Progenitor cell of endocrine pancreas (in vitro differentiated cells): ENCODE measurements around the gene CDH3. TPM values are rescaled to one million over a fixed set of nuclear protein-coding genes. Genes with fewer than 3 reads are reported as not detected.

Experiments used
- DNase-seq: peaks from one replicate; pipeline ENCODE4 v3.0.0; 2021; ENCODE audit warnings: low spot score; ENCODE audit not compliant: unreplicated experiment
- H3K27ac Mint-ChIP-seq: 2 replicates; pipeline ENCODE4 v1.8.0; 2021; ENCODE audit warnings: mild to moderate bottlenecking, moderate library complexity, mixed read lengths
- H3K27me3 Mint-ChIP-seq: 2 replicates; pipeline ENCODE4 v1.8.0; 2021; ENCODE audit warnings: mixed read lengths
- H3K36me3 Mint-ChIP-seq: 2 replicates; pipeline ENCODE4 v1.8.0; 2022; ENCODE audit warnings: mixed read lengths; ENCODE audit not compliant: insufficient read depth
- H3K4me1 Mint-ChIP-seq: 2 replicates; pipeline ENCODE4 v1.8.0; 2021; ENCODE audit warnings: low read depth, mixed read lengths
- H3K4me3 Mint-ChIP-seq: 2 replicates; pipeline ENCODE4 v1.8.0; 2021; ENCODE audit warnings: low read depth, mild to moderate bottlenecking, moderate library complexity, mixed read lengths
- H3K9me3 Mint-ChIP-seq: 2 replicates; pipeline ENCODE4 v1.8.0; 2021; ENCODE audit warnings: low read depth, mixed read lengths
- total RNA-seq: library from RNA; stranded (reverse); gene quantifications from 2 replicates; pipeline ENCODE4 v1.2.1, GENCODE V29; 2021
- TF ChIP-seq, protein P1 (sequence below): fragments of 200-600 bp; sonication (generic); IDR thresholded peaks from one replicate; pipeline ENCODE4 v1.5.0; 2021; ENCODE audit warnings: antibody characterized with exemption, mild to moderate bottlenecking; ENCODE audit not compliant: unreplicated experiment

The CDH3 gene
- total RNA-seq, 1 donor from 2014 or later, result 107 TPM

DNA sequence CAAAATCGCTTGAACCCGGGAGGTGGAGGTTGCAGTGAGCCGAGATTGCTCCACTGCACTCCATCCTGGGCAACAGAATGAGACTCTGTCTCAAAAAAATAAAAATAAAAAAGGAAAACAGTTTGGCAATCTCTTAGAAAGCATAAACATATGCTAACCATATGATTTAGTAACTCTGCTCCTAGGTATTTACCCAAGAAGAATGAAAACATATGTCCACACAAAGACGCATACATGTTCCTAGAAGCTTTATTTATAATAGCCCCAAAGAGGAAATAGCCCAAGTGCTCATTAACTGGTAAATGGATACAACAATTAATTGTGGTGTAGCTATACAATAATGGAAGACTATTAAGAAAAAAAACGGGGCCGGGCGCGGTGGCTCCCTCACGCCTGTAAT, 73.5 kb downstream of the CDH3 start:
- no peak overlapping the region for H3K27ac Mint-ChIP-seq
- H3K4me3 Mint-ChIP-seq, result no peak overlapping the region
- H3K36me3 Mint-ChIP-seq, result no peaks in the 10 kb centered on the region
- H3K27me3 Mint-ChIP-seq, result no peaks in the 10 kb centered on the region
- no peaks in the 10 kb centered on the region for H3K4me1 Mint-ChIP-seq
- no peaks in the 10 kb centered on the region for H3K9me3 Mint-ChIP-seq
- TF ChIP-seq, protein P1, sequence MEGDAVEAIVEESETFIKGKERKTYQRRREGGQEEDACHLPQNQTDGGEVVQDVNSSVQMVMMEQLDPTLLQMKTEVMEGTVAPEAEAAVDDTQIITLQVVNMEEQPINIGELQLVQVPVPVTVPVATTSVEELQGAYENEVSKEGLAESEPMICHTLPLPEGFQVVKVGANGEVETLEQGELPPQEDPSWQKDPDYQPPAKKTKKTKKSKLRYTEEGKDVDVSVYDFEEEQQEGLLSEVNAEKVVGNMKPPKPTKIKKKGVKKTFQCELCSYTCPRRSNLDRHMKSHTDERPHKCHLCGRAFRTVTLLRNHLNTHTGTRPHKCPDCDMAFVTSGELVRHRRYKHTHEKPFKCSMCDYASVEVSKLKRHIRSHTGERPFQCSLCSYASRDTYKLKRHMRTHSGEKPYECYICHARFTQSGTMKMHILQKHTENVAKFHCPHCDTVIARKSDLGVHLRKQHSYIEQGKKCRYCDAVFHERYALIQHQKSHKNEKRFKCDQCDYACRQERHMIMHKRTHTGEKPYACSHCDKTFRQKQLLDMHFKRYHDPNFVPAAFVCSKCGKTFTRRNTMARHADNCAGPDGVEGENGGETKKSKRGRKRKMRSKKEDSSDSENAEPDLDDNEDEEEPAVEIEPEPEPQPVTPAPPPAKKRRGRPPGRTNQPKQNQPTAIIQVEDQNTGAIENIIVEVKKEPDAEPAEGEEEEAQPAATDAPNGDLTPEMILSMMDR, result no peak
- DNase-seq, result no peak

DNA sequence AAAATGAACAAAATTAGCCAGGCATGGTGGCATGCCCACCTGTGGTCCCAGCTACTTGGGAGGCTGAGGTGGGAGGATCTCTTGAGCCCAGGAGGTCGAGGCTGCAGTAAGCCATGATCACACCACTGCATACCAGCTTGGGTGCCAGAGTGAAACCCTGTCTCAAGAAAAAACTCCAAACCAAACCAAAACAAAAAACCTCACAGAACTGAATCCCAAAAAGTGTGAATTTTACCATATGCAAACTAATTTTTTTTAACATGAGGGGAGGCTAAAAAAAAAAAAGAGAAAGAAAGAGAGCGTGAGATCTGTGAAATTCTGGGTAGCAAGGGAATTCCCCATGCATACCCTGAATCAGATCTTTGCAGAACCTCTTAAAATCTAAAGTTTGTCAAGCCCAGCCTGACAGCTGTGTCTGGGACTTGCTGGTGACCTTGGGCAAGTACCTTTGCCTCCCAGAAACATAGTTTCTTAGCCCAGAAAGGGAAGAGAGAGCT, 74.9 kb downstream of the CDH3 start:
- no peak overlapping the region for H3K4me3 Mint-ChIP-seq
- H3K9me3 Mint-ChIP-seq, result no peaks in the 10 kb centered on the region
- DNase-seq, result no peak
- no peaks in the 10 kb centered on the region for H3K36me3 Mint-ChIP-seq
- H3K27ac Mint-ChIP-seq, result no peak overlapping the region
- no peaks in the 10 kb centered on the region for H3K27me3 Mint-ChIP-seq
- H3K4me1 Mint-ChIP-seq, result no peaks in the 10 kb centered on the region
- TF ChIP-seq, protein P1, result no peak

DNA sequence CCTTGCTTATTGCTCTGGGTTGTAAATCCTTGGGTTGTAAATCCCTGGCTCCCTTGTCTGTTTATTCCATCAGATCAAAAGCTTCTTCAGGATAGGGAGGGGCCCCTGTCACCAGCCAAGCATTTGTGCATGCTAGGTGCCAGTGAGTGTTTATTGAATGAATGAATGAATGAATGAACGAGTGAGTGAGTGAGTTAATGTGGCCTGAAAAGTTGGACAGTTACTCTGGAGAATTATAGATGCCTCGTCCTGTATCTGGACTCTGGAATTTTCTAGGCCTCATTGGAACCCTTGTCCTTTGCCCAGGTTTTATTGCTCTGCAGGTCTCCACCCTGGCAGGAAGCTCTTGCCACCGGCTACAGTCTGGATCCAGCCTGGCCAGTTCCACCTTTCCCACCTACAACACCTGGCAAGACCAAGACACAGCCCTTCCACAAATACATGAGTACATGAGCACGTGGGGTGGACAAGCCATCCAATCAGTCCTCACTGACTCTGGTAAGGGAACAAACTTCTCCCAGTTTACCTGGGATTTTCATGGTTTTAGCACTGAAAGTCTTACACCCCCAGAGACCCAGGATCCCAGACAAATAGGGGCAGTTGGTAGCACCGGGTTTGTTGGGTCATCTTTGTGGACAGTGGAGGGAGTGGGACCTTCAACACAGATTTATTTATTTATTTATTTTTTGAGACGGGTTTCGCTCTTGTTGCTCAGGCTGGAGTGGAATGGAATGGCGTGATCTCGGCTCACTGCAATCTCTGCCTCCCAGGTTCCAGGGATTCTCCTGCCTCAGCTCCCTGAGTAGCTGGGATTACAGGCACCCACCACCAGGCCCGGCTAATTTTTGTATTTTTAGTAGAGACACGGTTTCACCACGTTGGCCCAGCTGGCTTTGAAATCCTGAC, 77.3 kb downstream of the CDH3 start:
- TF ChIP-seq, protein P1, result no peak
- no peak for DNase-seq
- Mint-ChIP-seq H3K9me3 (no peaks in the 10 kb centered on the region), H3K4me3 (no peak overlapping the region), H3K27me3 (no peaks in the 10 kb centered on the region), H3K4me1 (no peaks in the 10 kb centered on the region), H3K36me3 (no peaks in the 10 kb centered on the region), H3K27ac (no peak overlapping the region)

DNA sequence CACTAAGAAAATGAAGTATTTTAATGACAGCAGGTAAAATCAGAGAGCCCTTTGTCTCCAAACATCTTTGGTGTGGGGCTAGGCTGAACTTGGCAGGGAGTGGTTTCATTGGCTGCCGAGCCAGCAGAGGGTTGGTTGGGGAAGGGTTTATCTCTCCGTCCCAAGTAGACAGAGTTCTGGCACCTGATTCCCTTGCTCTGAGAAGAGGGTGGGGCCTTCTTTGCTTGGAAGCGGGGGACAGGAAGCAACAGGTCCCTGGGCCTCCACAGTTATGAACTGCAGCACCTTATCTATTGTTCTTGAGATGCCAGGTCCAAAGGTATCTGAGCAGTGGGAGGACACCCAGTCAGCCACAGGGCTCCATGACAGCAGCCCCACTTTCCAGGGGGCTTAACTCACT, 79.7 kb downstream of the CDH3 start:
- no peak for DNase-seq
- H3K27me3 Mint-ChIP-seq, result no peaks in the 10 kb centered on the region
- no peaks in the 10 kb centered on the region for H3K4me1 Mint-ChIP-seq
- H3K36me3 Mint-ChIP-seq, result no peaks in the 10 kb centered on the region
- no peaks in the 10 kb centered on the region for H3K9me3 Mint-ChIP-seq
- TF ChIP-seq, protein P1, result no peak
- H3K27ac Mint-ChIP-seq, result no peak overlapping the region
- H3K4me3 Mint-ChIP-seq, result no peak overlapping the region

DNA sequence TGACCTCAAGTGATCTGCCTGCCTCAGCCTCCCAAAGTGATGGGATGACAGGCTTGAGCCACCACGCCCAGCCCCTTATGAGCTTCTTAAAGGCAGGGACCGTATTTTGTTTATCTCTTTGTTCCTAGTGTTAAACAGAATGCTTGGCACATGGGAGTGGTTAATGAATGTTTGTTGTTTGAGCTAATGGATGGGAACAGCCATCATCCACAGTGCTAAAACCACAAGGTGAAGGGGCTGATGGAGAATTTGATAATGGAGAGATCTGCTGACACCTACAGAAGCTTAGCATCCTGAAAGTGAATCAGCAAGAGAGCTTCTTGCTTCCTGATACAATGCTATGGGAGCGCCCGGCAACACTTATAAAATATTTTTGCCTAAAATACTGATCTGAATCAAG, 83.4 kb downstream of the CDH3 start:
- Mint-ChIP-seq H3K9me3 (no peaks in the 10 kb centered on the region), H3K4me3 (no peak overlapping the region), H3K4me1 (peaks cover 9% of the 10 kb centered on the region), H3K27ac (no peak overlapping the region), H3K27me3 (no peaks in the 10 kb centered on the region), H3K36me3 (no peaks in the 10 kb centered on the region)
- no peak for DNase-seq
- TF ChIP-seq, protein P1, result no peak
